ENCODE data around the gene MYL7.

The MYL7 gene

DNA sequence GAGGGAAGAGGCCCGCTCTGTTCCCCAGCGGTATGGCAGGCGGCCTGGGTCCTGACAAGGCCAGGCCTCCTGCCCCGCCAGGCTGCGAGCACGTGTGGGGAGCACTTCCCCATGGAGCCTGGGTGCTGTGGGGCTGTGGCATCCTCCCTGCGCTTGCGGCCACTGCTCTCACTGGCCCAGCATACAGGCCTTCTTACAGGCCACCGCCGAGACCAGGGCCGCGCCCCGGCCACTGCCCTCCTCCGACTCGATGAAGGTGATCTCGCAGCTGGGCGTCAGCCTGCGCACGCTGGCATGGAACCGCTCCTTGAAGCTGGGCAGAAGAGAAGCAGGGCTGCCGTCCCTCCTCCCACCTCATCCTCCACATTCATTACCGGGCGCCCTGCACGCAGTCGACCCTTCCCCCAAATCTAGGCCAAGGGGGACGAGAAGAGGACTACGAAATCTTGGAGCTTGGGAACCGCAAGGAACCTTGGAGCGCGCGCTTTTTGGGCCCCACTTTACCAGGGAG lies 3.9 kb upstream of the MYL7 start:
- DNase-seq = no peak
- H3K27ac ChIP-seq = no peak overlapping the region
- in situ Hi-C loops (cut with HindIII; ENCODE audit: low pct_ligation_motif_present, low sequenced_read_pairs) = no loop called here
- H3K27me3 ChIP-seq (replicated peaks) = no peaks in the 10 kb centered on the region
- peak overlapping the region; percentile 54 for H3K4me3 ChIP-seq (ENCODE audit: low read depth, low read length)
- H3K36me3 ChIP-seq (replicated peaks) = no peaks in the 10 kb centered on the region
- TF ChIP-seq, protein P1, sequence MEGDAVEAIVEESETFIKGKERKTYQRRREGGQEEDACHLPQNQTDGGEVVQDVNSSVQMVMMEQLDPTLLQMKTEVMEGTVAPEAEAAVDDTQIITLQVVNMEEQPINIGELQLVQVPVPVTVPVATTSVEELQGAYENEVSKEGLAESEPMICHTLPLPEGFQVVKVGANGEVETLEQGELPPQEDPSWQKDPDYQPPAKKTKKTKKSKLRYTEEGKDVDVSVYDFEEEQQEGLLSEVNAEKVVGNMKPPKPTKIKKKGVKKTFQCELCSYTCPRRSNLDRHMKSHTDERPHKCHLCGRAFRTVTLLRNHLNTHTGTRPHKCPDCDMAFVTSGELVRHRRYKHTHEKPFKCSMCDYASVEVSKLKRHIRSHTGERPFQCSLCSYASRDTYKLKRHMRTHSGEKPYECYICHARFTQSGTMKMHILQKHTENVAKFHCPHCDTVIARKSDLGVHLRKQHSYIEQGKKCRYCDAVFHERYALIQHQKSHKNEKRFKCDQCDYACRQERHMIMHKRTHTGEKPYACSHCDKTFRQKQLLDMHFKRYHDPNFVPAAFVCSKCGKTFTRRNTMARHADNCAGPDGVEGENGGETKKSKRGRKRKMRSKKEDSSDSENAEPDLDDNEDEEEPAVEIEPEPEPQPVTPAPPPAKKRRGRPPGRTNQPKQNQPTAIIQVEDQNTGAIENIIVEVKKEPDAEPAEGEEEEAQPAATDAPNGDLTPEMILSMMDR (IDR thresholded peaks at IDR 0.05; ENCODE audit: low read depth, low read length, missing control alignments) = no peak

DNA sequence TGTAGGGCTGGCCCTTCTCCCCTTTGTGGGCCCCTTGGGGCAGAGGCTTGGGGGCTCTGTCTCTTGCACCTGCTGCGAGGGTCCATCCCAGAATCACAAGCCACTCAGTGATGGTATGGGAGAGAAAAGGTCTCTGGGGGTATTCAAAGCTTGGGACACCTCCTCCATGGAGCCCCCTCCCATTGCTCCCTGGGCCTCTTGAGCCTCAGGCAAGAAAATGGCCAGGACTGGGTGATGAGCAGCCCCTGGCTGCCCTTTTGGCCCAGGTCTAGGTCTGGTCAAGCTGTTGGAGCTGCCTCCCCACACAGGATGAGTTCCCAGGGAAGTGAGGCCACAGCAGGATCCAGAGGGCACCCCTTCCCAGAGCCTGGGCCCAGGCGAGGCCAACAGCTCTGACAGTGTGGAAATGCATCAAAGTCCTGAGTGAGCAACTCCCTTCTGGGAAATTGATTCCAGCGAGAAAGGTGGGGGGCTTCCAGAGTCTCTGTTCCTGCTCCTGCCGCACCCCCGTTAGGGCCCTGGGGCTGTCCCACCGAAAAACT lies 3.4 kb upstream of the MYL7 start:
- H3K4me3 ChIP-seq (ENCODE audit: low read depth, low read length) = no peak overlapping the region
- in situ Hi-C loops (cut with HindIII; ENCODE audit: low pct_ligation_motif_present, low sequenced_read_pairs) = no loop called here
- no peak for DNase-seq
- no peaks in the 10 kb centered on the region for H3K36me3 ChIP-seq (replicated peaks)
- no peak overlapping the region for H3K27ac ChIP-seq
- TF ChIP-seq, protein P1 (IDR thresholded peaks at IDR 0.05; ENCODE audit: low read depth, low read length, missing control alignments) = no peak
- H3K27me3 ChIP-seq (replicated peaks) = no peaks in the 10 kb centered on the region

DNA sequence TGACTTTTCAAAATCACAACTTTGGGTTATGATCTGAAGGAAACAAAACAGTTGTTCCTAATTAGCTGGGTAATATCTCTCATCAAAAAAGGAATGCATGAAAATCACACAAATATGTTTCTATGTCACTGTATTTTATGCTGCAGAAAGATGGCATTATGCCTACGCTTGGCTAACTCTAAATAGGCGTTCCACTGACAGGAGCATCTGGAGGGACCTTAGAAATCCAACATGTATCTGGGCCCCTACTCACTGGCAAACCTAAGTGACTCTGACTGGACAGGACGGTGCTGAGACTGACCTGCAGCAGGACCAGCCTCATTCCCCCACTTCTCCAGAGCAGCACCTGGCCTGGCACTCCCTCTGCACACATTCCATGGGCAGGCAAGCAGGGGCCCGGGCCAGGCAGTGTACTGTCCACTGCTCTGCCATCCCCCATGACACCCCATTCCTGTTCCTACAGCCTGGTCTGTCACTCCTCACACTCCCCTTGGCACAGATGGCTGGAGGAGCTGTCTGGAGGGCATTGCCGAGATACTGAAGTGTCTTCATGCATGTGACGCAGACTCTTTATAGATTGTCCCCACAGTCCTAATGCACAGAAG lies 2.6 kb upstream of the MYL7 start:
- no peak for DNase-seq
- in situ Hi-C loops (cut with HindIII; ENCODE audit: low pct_ligation_motif_present, low sequenced_read_pairs) = no loop called here
- no peaks in the 10 kb centered on the region for H3K27me3 ChIP-seq (replicated peaks)
- TF ChIP-seq, protein P1 (IDR thresholded peaks at IDR 0.05; ENCODE audit: low read depth, low read length, missing control alignments) = no peak
- no peaks in the 10 kb centered on the region for H3K36me3 ChIP-seq (replicated peaks)
- H3K27ac ChIP-seq = no peak overlapping the region
- H3K4me3 ChIP-seq (ENCODE audit: low read depth, low read length) = no peak overlapping the region

DNA sequence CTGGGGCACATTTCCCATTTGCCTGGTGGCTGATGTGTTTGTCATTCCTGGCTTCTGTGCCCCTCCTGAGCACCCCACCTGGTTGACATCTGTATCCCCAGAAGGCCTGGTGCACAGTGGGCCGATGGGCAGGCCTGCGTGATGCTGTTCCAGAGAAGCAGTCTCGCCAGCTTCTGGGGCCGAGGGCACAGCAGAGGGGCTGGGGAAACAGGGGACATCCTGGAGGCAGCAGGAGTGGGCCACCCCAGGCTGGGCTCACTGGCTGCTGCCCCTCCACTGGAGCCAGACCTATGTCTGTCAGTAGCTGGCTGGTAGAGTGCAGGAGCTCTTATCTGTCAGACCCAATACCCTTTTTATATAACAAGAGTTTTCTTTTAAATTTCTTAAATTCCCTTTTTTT lies 896 bp upstream of the MYL7 start:
- H3K4me3 ChIP-seq (ENCODE audit: low read depth, low read length) = no peak overlapping the region
- H3K27ac ChIP-seq = no peak overlapping the region
- no peaks in the 10 kb centered on the region for H3K36me3 ChIP-seq (replicated peaks)
- H3K27me3 ChIP-seq (replicated peaks) = no peaks in the 10 kb centered on the region
- TF ChIP-seq, protein P1 (IDR thresholded peaks at IDR 0.05; ENCODE audit: low read depth, low read length, missing control alignments) = no peak
- no peak for DNase-seq
- in situ Hi-C loops (cut with HindIII; ENCODE audit: low pct_ligation_motif_present, low sequenced_read_pairs) = no loop called here

DNA sequence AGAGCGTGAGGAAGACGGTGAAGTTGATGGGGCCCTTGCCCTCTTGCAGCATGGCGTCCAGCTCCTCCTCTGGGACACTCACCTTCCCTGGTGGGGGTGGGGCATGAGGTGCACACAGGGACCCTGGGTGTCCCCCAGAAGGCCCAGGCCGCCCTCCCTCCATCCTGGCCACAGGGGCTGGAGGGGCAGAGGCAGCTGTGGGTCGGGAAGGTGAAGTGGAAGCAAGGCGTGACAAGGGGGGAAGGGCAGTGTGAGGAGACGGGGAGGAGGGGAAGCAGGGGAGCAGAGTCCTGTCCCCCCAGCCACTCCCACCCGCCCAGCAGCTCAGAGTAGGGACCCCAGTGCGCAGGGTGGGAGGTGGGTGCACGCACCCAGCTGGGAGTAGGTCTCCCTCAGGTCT lies 791 bp downstream of the MYL7 start:
- in situ Hi-C loops (cut with HindIII; ENCODE audit: low pct_ligation_motif_present, low sequenced_read_pairs) = no loop called here
- Histone ChIP-seq H3K36me3 (replicated peaks) (no peaks in the 10 kb centered on the region), H3K27ac (no peak overlapping the region), H3K4me3 (ENCODE audit: low read depth, low read length) (no peak overlapping the region), H3K27me3 (replicated peaks) (no peaks in the 10 kb centered on the region)
- TF ChIP-seq, protein P1 (IDR thresholded peaks at IDR 0.05; ENCODE audit: low read depth, low read length, missing control alignments) = no peak
- DNase-seq = no peak

All from brain microvascular endothelial cell (primary cell).